Stimulated activated CD4-positive, alpha-beta T cell treated with anti-CD3 and anti-CD28 coated beads, Interleukin-12 subunit alpha, Interleukin-12 subunit beta, amount 100 ng/mL, for 48 hours (primary cell): ENCODE data around the gene OR56A4.
A peak's percentile ranks its signal among the peaks of the same experiment; 100 is the strongest.

Experiments
- DNase-seq, 3 donors: peaks; one replicate each; pipeline ENCODE4 v3.0.0-alpha.2; 2020; ENCODE audit warnings: low read depth in 2 of 3, low spot score in 1 of 3

Gene OR56A4

DNA sequence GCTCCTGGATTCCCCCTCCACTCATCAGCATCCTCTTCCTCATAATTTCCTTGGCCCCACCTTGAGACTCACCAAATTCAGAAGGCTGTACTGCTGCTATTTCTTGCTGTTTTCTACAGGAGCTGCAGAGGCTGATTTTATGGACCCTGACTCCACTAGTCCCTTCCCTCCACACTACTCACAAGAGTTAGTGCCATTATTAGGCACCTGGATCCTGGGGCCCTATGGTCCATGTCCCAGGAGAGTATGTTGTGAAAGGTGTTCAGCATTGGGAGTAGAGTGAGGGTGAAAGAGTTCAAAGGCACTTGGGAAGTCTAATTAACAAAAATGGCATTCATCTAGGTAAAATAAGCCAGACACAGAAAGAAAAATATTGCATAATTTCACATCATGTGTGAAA lies at the start of gene OR56A4:
Gene OR56A4, minus strand, starts transcription at position 101 of the 400 bp plus-strand sequence. CDS start 3,954 bp downstream, outside the sequence.
- DNase-seq, result no peak

DNA sequence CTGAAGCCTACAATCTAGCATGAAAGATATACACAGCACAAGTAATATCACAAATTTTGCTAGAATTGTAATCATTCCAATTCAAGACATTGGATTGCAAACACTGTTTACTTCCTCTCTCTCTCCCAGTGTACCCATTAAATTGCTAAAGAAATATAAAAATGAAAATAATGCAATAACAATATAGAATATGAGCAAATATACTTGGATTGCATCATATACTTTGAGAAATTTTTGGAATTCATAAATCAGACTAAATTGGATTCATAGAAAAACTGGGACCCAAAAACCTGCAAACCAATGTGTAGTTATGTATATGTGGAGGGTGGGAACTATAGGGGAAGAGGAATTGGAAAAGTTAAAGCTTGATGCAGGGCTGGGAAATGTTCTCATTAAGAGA lies 48.8 kb upstream of the OR56A4 start:
- DNase-seq, result no peak

DNA sequence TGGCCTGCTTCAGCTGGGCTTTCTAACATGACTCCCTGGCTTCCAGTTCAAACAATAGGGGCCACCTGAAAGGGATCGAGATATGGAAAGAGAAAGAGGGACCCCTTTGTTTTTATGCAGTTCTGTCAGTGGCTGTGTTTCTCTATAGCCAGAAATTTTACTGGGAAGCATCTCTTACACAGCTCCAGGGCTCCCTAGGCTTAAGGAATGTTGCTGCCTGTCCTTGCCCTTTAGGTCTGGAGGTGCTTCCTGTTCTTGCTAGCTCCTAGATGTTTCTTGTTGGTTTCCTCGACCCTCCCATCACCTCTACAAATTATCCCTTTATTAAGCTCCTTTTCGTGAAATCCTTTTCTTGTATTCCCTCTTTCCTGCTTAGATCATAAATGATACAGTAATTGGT lies 45.6 kb upstream of the OR56A4 start:
- DNase-seq, result no peak

DNA sequence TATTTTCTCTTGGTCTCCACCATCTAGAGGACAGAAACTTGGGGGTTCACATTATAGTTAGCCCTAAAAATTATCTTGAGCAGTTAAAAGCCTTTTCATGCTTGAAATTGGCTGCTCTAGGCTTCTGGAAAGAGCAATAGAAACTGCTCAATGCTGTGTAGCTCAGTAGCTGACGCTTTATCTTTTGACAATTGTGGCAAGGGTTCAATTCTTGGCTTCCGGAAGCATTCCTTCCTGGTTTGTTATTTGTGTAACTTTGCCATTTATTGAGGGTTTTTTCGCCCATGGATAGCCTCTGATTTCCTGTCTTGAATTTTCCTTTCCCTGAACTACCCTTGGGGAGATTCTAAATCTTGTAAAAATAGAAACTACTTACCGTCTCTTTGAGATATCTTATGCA lies 34.1 kb upstream of the OR56A4 start:
- no peak for DNase-seq

GRCh38 chr11:6030708-6031405 lies 24.1 kb upstream of the OR56A4 start, which contains the start of gene OR56A1:
Gene OR56A1 (minus strand): TSS chr11:6030758. CDS start chr11:6027692, 3,066 bp downstream.
- DNase-seq, result no peak

- DNase-seq, result no peak
These were observed 20.8 kb upstream of the OR56A4 start for GRCh38 chr11:6027501-6027900.

DNA sequence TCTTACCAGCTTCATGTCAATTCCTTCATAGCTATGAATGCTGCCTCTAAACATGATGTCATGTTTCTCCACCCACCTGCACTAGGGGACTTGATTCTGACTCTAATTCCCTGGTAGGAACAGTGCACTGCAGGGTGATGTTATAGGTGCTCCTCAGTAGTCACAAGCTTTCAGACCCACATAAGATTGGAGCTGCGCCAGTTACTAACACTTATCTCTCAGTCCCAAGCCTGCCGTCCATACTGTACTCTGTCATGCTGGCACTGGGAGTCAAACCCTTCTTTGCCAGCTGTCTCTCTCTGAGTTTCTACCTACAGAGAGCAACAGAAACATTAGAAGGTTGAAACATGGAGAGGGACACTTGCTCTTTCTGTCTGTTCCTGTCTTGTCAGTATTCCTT lies 18.3 kb upstream of the OR56A4 start:
- DNase-seq, result no peak

DNA sequence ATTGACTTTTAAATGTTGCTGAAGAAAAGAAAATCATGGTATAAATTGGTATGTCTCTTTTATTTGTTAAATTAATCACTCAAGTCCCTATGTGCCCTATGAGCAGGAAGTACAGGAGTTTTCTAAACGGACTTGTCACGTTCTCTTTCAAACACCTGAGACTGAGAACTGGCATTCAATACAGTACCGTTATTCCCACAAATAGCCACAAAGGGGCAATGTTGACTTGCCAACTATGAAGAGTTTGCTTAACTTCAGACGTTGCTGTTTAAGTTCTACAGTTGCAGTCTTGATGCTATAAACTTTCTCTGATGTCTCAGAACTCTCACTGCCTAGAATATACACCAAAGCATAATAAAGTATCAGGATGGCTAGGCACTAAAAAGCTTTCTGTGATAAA lies 16.2 kb upstream of the OR56A4 start:
- DNase-seq, result peak in 1 of 3 donors; percentile 10

DNA sequence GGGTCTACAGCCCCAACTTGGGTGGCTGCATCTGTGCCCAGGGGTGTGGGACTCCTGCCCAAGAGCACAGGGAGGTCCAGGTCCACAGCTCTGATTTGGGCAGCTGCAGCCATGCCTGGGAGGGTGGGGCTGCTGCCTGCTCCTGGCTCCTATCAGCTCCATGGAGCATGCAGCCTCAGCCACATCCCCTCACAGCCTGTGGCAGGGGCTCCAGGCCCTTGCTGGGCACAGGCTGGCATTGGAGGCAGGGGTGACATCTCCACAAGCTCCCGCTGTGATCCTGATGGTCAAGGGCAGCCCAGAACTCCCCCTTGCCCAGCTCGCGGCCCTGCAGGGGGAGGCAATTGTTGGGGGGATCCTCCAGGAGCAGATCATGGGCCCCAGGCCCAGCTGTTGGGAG lies 6.3 kb upstream of the OR56A4 start:
- DNase-seq, result no peak

DNA sequence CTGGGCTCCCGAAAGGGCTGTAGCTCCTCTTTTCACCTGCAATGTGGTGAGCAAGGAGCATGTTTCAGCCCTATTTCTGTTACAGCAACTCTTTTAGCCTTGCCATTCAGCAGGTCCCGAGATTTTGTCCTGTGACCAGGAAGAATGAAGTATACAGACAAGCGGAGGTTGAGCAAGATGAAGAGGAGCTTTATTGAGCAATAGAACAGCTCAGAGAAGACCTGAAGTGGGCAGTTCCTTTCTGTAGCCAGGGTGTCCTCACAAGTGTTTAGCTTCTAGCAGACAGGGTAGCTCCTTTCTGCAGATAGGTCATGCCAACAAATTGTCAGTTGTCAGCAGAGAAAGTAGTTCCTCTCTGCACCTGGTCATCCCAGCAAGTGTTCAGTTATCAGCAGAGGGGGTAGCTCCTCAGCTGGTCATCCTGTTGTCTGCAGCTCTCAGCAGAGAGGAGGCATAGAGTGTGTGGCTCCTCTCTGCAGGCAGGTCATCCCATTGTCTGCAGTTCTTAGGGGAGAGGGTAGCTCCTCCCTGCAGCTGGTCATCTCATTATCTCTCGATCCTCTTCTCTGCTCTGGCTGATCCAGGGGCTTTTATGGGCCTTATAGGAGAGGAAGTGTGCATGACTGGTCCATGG lies 5.4 kb upstream of the OR56A4 start:
- no peak for DNase-seq

DNA sequence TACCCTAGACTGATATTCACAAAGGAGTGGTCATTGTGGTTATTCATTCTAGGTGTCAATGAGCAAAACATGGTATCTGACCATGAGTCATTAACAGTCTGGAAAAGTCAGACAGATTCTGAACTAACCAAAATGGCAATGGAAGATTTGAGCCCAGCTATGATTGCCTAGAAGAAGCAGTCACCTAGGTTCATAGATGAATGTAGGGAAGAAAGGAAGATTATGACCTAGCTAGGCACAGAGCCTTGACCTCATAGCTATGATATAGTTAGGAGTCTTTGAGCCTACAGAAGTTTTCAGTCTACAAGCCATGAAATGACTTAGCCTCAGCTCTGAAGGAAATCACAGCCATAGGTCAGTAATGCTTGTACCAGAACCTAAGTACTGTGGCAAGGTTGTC lies 351 bp downstream of the OR56A4 start:
- no peak for DNase-seq

GRCh38 chr11:6002202-6002699 lies 4.5 kb downstream of the OR56A4 start:
- DNase-seq, result no peak

GRCh38 chr11:5994791-5995190 lies 12.0 kb downstream of the OR56A4 start:
- DNase-seq, result no peak

- no peak for DNase-seq
These were observed 14.0 kb downstream of the OR56A4 start for GRCh38 chr11:5992604-5993251.

DNA sequence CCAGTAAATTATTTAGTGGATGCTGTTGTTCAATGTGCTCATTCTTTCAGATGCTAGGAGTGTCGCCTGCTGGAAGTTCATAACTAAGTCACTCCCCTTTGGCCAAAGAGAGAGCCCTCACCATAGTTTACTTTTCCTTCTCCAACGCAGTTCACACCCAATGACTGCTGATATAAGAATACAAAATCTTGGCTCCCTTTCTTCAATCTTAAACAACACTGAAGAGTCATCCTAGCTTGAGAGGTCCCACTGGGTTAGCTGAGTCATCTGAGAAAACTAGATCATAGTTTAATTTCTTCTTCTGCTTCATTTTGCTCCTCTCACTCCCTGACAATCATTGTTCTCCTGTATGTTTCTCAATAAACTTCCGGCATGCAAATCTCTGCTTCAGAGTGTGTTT lies 14.6 kb downstream of the OR56A4 start:
- no peak for DNase-seq

GRCh38 chr11:5989203-5989602 lies 17.5 kb downstream of the OR56A4 start:
- DNase-seq, result no peak

GRCh38 chr11:5986885-5987284 lies 19.9 kb downstream of the OR56A4 start, which contains the start of gene OR52L1:
Gene OR52L1 (minus strand): TSS chr11:5986985. CDS start chr11:5986930, 55 bp downstream.
- no peak for DNase-seq

GRCh38 chr11:5983443-5983842 lies 23.3 kb downstream of the OR56A4 start:
- DNase-seq, result no peak

GRCh38 chr11:5973530-5973929 lies 33.2 kb downstream of the OR56A4 start:
- no peak for DNase-seq

- DNase-seq, result no peak
These were observed 38.4 kb downstream of the OR56A4 start, which contains the start of gene OR56A5 for GRCh38 chr11:5968394-5968793. Gene OR56A5 (minus strand): TSS chr11:5968494. CDS start chr11:5968494, 0 bp downstream.

DNA sequence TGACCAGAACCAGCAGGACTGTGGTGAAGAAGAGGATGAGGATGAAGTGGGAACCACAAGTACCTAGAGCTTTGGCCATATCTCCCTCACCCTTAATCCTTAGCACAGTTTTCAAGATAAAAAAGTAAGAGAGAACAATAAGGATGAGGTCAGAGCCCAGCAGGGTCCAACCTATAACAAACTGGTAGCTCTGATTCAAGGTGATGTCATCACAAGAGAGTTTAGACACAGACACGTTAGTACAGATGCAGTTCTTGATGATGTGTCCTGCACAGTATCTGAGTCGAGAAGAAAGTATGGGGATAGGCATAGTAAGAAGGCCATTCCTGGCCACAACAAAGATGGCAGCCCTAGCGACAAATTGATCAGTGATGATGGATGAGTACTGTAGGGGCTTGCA lies 39.0 kb downstream of the OR56A4 start:
- DNase-seq, result no peak

DNA sequence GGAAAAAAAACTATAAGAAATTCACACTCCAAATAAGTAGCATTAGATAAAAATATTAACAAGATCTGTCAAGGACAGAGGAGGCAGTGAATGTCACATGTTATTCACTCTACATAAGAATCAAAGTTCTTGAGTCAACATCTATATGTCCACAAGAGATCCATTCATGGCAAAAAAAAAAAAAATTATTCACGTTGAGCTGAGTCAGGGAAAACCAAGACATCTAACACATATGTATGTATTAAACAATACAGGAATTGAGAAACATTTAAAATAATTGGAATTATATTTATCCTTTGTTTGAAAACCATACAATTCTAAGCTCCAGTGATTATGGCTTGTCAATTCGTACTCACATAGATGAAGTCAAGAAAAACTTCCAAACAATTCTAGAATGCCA lies 39.8 kb downstream of the OR56A4 start:
- DNase-seq, result no peak
